Stimulated activated CD8-positive, alpha-beta memory T cell treated with anti-CD3 and anti-CD28 coated beads, Interleukin-4, amount 100 ng/mL, for 1 hour (primary cell): ENCODE data around the gene MGST1.

Experiments
- DNase-seq, 2 donors: peaks; one replicate each; pipeline ENCODE4 v3.0.0-alpha.2; 2020; ENCODE audit warnings: low read depth in 2 of 2, low spot score in 1 of 2

The MGST1 gene, protein sequence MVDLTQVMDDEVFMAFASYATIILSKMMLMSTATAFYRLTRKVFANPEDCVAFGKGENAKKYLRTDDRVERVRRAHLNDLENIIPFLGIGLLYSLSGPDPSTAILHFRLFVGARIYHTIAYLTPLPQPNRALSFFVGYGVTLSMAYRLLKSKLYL

DNA sequence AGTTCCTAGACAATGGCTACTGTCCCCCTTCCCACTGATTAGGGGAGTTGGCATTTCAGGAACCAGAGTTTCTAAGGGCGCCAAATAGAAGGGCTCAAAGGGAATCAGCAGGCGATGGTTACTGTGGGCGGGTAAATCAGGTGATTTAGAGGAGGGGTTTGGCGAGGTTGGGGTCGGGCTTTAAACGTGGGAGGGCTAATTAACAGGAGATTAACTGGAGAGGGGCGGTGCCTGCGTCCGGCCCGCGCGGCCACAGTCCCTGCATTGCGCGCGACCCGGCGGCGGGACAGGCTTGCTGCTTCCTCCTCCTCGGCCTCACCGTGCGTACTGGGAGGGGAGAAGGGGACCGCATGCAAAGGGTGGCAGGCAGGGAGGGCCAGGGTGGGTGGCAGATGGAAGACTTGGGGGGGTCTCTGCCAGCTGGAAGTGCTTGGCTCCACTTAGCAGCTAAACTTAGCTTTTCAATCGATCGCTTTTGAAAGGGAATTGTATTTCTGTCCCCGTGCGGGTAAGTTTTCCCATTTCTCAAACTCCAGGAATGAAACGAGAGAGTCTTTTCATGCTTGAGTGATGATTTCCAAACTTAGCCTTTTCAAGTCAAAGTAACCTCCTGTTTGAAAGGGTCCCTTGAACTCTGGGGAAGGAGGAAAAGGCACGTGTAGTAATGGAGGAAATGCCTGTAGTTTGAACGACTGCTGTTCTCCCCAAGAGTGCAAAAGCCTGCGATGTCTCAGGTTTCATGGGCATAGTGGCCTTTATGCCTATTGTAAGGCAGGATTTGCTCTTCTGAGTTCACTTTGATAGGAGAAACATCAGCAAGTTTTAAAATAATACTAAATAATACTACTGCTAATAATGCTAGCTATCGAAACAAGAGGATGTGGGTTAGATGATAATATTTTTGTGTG is at the start of gene MGST1:
Gene MGST1 (plus strand): TSS at position 255 of the 908 bp plus-strand sequence. CDS start 6,608 bp downstream, outside the sequence.
- no peak for DNase-seq

DNA sequence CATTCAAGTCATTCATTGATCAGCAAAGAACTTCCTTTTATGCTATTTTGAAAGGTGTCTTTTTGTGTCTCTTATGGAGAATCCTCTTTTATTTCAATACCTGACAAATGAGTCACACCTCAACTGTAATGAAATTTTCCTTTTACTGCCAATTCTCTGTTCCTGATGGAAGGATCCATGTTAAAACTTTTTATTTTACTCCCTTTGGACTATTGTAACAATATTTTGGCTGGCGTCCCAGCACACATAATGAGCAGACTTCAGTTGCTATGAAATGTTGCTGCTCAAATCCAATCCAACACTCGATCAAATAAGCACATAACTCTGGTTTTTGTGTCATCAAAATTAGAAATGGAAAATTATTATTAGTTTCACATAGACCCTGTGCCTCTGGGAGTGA is 48.0 kb upstream of the MGST1 start:
- DNase-seq, result no peak

GRCh38 chr12:16300122-16300521 is 47.3 kb upstream of the MGST1 start:
- DNase-seq, result no peak

- DNase-seq, result no peak
Measured at GRCh38 chr12:16300736-16301135, 46.7 kb upstream of the MGST1 start.

DNA sequence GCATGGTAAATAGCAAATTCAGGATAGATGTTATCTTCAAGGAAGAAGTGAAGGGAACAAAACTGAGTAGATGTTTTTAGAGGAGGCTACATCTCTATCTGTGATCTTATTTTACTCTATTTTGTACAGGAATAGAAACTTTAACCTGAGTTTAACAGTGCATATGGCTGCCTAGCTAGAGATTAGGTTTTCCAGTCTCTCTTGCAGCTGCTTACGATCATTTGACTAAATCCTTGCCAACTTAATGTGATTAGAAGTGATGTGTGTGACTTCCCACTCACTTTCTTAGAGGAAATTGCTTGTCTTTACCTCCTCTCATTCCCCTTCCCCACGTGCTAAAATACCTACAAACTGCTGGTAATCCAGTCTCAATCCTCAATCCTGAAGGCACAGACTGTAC is 43.5 kb upstream of the MGST1 start:
- no peak for DNase-seq

GRCh38 chr12:16307856-16308475 is 39.5 kb upstream of the MGST1 start:
- DNase-seq, result no peak

DNA sequence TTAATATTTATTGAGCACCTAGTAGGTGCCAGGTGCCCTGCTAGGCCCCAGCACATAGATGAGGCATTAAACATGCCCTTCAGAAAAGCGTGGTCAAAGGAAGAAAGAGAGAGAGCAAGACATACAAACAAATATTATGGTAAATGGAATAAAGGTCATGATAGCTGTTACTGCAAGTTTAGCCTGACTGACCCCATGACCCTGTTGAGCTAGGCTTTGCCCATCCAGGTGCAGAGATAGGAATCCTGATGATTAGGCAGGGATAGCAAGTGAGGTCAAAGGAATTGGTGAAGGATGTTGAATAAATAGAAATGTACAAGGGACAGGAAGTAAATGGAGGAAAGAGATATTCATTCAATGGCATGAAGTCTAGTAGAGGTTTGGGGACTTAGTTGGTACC is 36.5 kb upstream of the MGST1 start:
- DNase-seq, result no peak

- no peak for DNase-seq
Measured at GRCh38 chr12:16323010-16323409, 24.4 kb upstream of the MGST1 start.

GRCh38 chr12:16323638-16324037 is 23.8 kb upstream of the MGST1 start:
- DNase-seq, result no peak

GRCh38 chr12:16324272-16324671 is 23.2 kb upstream of the MGST1 start:
- no peak for DNase-seq

- no peak for DNase-seq
Measured at GRCh38 chr12:16324772-16325171, 22.7 kb upstream of the MGST1 start.

GRCh38 chr12:16325426-16325825 is 22.0 kb upstream of the MGST1 start:
- no peak for DNase-seq

DNA sequence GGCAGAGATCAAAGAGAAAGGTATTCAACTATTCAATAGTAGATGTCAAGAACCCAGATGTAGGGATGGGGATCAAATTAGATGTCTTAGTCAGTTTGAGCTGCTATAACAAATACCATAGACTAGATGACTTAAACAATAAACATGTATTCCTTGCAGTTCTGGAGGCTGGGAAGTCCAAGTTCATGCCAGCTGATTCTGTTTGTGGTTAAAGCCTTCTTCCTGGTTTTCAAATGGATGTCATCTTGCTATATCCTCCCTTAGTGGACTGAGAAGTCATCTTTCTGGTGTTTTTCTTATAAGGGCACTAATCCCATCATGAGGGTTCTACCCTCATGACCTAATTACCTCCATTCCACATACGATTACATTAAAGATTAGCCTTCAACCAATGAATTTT is 19.5 kb upstream of the MGST1 start:
- no peak for DNase-seq

- no peak for DNase-seq
Measured at GRCh38 chr12:16329594-16329993, 17.9 kb upstream of the MGST1 start.

DNA sequence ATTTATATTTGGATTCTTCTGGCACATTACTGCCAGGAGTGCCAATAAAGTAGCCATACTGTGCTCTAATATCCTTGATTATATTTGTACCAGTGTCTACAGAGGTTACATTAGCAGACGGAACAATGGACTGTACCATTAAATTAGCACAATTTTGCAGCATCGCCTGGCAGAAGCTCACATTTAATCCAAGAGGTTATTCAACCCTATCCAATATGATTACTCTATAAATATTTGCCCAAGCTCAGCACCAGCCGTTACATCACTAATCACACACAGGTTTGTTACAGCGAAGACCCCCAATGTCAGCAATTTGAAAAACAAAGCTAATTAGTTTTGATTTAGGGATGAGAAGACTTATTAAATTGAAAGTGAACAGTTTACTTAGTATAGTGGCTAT is 16.9 kb upstream of the MGST1 start:
- DNase-seq, result no peak

- DNase-seq, result no peak
Measured at GRCh38 chr12:16331998-16332397, 15.4 kb upstream of the MGST1 start.

GRCh38 chr12:16335838-16336237 is 11.6 kb upstream of the MGST1 start:
- DNase-seq, result no peak

- DNase-seq, result no peak
Measured at GRCh38 chr12:16344269-16344668, 3.2 kb upstream of the MGST1 start.

GRCh38 chr12:16345105-16345504 is 2.3 kb upstream of the MGST1 start:
- DNase-seq, result no peak

DNA sequence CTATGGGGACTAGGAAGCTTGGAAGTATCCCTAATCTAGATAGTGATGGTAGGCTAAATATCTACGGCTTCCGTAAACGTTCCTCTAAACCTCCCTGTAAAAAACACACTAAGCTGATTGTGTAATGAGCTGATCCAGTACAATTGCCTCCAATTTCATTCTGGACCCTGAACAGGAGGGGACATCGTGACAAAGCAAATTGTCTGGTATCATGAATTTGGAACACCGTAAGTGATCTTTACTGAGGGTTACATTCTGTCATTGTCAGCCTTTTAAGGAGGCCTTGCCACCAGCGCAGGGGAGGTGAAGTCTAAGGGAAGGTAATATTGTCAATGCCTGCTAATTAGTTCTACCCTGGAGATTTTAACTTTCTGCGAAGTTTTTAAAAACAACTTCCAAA is 487 bp upstream of the MGST1 start:
- DNase-seq, result no peak

DNA sequence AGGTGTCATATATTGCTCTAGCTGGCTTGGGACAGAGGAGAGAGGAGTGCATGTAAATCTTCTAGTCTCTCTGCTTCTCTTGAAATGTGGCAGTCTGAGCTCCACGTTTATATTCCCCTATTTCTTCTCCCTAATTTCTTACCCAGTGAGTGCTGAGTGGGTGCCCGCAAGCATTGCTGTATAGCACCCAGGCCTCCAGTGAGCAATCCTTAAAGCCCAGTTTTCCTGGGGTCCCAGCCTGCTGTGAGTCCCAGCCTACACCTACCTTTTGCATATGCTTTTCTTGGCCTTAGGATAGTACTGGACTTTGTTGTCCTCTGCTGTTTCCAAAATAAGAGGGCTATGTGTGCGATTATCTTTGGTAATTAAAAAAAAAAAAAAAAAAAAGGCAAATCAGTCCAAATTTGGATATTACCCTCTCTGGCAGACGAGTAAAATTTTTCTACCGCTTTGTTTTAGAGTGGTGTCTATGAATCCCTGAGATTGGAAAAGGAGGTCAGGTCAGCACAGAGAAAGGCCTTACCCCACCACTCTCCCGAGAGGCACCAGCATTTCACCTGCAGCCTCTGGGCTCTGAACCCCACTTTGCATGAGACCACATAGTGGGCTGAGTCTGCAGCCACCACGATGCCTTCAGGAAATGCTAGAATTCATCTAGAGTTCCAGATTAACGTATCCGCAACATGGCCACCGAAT is 1.1 kb downstream of the MGST1 start:
- no peak for DNase-seq

DNA sequence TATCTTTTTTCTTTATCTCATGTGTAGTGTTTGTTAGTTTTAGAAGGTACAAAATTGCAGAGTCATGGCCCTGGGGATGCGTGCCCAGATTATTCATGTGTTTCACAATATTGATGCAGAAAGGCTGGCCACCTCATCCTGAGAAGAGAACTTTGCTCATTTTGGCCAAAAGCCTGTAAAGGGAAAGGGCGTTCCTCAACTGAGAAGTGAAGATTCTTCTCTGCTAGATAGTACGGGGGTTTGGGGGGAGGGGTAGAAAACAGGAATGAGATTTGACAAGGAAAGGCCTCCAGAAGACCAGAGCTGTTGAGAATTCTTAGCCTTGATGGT is 1.7 kb downstream of the MGST1 start:
- no peak for DNase-seq
